Adipose tissue (tissue), 3 donors: ENCODE data around the gene PCDH17. TPM values are rescaled to one million over a fixed set of nuclear protein-coding genes. Genes with fewer than 3 reads are reported as not detected.

Experiments used
- H3K27ac ChIP-seq: one replicate; pipeline ENCODE4 v1.5.1; 2013; ENCODE audit warnings: low read depth, low read length
- WGBS, 3 donors: extraction: QIAGEN DNeasy Blood & Tissue Kit; methylation state at CpG; one replicate each; pipeline ENCODE4 v1.1.7; 2013; 5-methylcytosine and 5-hydroxymethylcytosine counted together
- polyA plus RNA-seq, 3 donors: library from polyadenylated mRNA; stranded (reverse); fragments of 200-250 nt; gene quantifications; one replicate each; pipeline ENCODE4 v1.2.3, GENCODE V29; 2013
- donor health status: healthy with polysubstance abuse.
- donor health status: Bipolar disorder and iron deficiency.
- donor health status: healthy.

The PCDH17 gene, protein sequence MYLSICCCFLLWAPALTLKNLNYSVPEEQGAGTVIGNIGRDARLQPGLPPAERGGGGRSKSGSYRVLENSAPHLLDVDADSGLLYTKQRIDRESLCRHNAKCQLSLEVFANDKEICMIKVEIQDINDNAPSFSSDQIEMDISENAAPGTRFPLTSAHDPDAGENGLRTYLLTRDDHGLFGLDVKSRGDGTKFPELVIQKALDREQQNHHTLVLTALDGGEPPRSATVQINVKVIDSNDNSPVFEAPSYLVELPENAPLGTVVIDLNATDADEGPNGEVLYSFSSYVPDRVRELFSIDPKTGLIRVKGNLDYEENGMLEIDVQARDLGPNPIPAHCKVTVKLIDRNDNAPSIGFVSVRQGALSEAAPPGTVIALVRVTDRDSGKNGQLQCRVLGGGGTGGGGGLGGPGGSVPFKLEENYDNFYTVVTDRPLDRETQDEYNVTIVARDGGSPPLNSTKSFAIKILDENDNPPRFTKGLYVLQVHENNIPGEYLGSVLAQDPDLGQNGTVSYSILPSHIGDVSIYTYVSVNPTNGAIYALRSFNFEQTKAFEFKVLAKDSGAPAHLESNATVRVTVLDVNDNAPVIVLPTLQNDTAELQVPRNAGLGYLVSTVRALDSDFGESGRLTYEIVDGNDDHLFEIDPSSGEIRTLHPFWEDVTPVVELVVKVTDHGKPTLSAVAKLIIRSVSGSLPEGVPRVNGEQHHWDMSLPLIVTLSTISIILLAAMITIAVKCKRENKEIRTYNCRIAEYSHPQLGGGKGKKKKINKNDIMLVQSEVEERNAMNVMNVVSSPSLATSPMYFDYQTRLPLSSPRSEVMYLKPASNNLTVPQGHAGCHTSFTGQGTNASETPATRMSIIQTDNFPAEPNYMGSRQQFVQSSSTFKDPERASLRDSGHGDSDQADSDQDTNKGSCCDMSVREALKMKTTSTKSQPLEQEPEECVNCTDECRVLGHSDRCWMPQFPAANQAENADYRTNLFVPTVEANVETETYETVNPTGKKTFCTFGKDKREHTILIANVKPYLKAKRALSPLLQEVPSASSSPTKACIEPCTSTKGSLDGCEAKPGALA (N-terminal part only)
- polyA plus RNA-seq: 1 to 10 TPM in 2 of 3 donors, under 1 TPM in 1; 0.45 to 1.5 (median 1.2) TPM

- 0 to 1% (median 1%) methylated on average over 33 of the region's 33 CpGs for WGBS, 3 donors
- no peak within 1 kb of the TSS for H3K27ac ChIP-seq
Measured at GRCh38 chr13:57631596-57632275, at the start of gene PCDH17. TSS of gene PCDH17 (plus strand) at chr13:57631744. CDS start at chr13:57632547, 803 bp downstream.

DNA sequence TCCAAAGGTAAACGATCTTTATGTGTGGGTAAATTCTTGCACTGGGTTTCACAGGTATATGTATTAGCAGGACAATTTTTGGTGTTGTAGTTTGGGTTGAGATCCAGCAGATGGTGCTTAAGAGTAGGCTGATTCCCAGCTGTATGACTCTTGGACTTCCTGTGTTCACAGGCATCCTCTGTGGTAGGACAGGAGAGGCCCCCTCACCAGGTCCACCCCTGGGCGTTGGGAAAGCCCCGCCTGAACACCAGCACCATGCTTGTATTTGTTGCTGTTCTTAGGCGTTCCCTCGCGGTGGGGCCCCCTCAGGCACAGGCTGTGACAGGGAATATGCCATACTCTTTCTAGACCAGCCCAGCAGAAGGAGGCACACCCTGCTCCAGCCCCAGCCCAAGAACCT, 49.5 kb upstream of the PCDH17 start:
- no peak overlapping the region for H3K27ac ChIP-seq
- 75 to 83% (median 82%) methylated on average over 6 of the region's 6 CpGs for WGBS, 3 donors

GRCh38 chr13:57583529-57583928, 48.0 kb upstream of the PCDH17 start:
- WGBS, 3 donors: 19 to 78% (median 63%) methylated on average over 1 of the region's 1 CpG
- no peak overlapping the region for H3K27ac ChIP-seq

- no peak overlapping the region for H3K27ac ChIP-seq
- 86 to 92% (median 87%) methylated on average over 3 of the region's 3 CpGs for WGBS, 3 donors
Measured at GRCh38 chr13:57588639-57589038, 42.9 kb upstream of the PCDH17 start.

GRCh38 chr13:57595775-57596174, 35.8 kb upstream of the PCDH17 start:
- WGBS, 3 donors: 55 to 71% (median 71%) methylated on average over 1 of the region's 1 CpG
- no peak overlapping the region for H3K27ac ChIP-seq

- 31 to 44% (median 40%) methylated on average over 3 of the region's 3 CpGs for WGBS, 3 donors
- H3K27ac ChIP-seq: no peak overlapping the region
Measured at GRCh38 chr13:57601536-57601935, 30.0 kb upstream of the PCDH17 start.

GRCh38 chr13:57604442-57604841, 27.1 kb upstream of the PCDH17 start:
- H3K27ac ChIP-seq: no peak overlapping the region
- WGBS, 3 donors: 72 to 78% (median 73%) methylated on average over 2 of the region's 2 CpGs

DNA sequence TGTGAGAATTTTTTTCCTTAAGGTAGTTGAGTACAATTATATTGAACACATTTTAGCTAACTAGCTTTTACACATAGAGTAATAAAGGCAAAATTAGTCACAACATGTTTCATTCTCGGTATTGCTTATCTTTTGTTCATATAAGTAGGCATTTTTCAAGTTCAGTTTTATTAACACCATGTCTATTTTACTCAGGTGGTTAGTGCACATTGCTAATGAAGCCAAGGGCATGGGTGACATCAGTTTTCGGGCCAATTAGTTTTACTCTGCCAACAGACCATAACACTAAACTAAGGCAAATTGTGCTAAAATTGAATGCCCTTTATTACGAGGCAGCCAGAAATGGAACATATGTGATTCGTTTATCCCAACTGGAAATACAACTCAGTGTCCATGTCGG, 19.6 kb upstream of the PCDH17 start:
- 73 to 85% (median 82%) methylated on average over 5 of the region's 5 CpGs for WGBS, 3 donors
- no peak overlapping the region for H3K27ac ChIP-seq

DNA sequence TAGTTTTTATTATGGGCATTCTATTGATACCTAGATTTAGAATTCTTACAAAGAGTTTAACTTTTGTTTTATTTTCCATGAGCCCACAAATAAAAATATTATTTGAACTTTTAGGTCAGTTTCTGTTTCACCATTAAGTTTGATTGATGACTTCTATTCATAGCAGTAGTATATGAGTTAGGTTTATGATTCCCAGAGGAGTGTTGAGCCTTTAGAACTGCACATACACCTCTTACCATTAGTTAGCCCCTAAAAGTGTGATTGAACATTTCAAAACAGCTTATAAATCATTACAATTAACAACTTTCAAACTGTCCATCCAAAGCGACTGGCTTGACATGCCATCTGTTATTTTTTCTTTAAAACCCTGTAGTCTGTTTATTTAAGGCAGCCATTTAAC, 19.0 kb upstream of the PCDH17 start:
- WGBS, 3 donors: 74 to 79% (median 77%) methylated on average over 1 of the region's 1 CpG
- H3K27ac ChIP-seq: no peak overlapping the region

- WGBS, 3 donors: 4 to 12% (median 8%) methylated on average over 5 of the region's 5 CpGs
Measured at GRCh38 chr13:57624565-57625435, 6.7 kb upstream of the PCDH17 start.

DNA sequence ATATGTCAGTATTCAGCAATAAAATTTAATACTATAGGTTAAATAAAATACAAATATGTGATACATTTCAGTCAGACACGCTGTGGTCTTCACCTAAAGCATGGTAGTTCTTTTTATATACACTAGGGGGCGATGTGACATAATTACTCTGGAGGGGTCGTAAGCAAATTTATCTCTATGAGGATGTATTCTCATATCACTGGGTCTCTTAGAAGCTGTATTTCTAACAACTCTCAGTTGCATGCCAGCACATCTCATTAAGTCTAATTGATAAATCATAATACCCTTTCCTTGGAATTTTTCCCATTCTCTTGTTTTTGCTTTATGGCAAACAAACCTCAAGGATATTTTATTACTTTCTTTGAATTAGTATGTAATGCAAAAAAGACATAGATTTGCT, 3.9 kb upstream of the PCDH17 start:
- H3K27ac ChIP-seq: no peak overlapping the region
- 1 to 10% (median 5%) methylated on average over 3 of the region's 3 CpGs for WGBS, 3 donors

More at GRCh38 chr13:57624565-57625435, 6.7 kb upstream of the PCDH17 start:
- no peak overlapping the region for H3K27ac ChIP-seq

GRCh38 chr13:57629391-57629804, 2.1 kb upstream of the PCDH17 start:
- no peak overlapping the region for H3K27ac ChIP-seq
- WGBS, 3 donors: 0 to 2% (median 1%) methylated on average over 29 of the region's 29 CpGs

GRCh38 chr13:57629821-57630235, 1.7 kb upstream of the PCDH17 start:
- no peak overlapping the region for H3K27ac ChIP-seq
- 0 to 2% (median 1%) methylated on average over 34 of the region's 34 CpGs for WGBS, 3 donors

GRCh38 chr13:57630661-57631595, 616 bp upstream of the PCDH17 start:
- 2 to 4% (median 2%) methylated on average over 32 of the region's 32 CpGs for WGBS, 3 donors
- H3K27ac ChIP-seq: no peak overlapping the region

- WGBS, 3 donors: 4% methylated on average over 68 to 70 of the region's 70 CpGs
- no peak overlapping the region for H3K27ac ChIP-seq
Measured at GRCh38 chr13:57632276-57633140, 964 bp downstream of the PCDH17 start.
